GM19372 (cell line): ENCODE data around the gene MUSK.
"Not testable (repeated sequence)": the region's sequence is repeated elsewhere in the genome, so short reads cannot be mapped to it uniquely, and the experiment has no call there.

Source experiments
- ATAC-seq: cut with Tn5 transposase; IDR thresholded peaks from one replicate; pipeline ENCODE4 v1.9.1; 2021; ENCODE audit warnings: mild to moderate bottlenecking, low read depth, moderate library complexity; ENCODE audit not compliant: unreplicated experiment

The MUSK gene

DNA sequence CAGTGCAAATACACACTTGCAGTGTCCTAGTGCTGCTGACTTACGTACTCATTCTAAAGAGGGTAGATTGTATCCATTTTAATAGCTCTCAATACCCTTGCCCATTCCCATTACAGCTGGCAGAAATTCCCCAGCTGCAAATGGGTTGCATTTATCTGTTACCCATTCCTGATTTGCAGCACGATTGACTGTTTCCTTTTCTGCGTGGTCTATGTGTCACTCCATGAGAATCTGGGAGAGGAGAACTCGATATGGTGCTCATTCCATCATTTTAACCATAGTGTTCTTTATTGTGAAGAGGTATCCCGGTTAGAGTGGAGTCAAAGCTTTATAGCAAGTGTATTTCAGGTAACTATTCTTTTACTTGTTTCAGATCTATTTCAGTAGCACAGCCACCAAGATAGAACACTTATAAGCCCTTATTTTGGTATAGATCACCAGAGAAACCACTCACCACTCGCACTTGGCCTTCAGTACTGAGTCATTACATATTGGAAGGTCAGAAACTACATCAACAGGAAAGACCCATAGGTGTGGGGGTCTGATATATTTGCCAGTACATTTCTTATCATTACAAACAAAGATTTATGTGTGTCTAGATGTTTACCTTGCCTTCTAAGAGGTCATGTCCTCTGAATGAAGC is 139.5 kb downstream of the MUSK start:
- peak; percentile 42 for ATAC-seq

DNA sequence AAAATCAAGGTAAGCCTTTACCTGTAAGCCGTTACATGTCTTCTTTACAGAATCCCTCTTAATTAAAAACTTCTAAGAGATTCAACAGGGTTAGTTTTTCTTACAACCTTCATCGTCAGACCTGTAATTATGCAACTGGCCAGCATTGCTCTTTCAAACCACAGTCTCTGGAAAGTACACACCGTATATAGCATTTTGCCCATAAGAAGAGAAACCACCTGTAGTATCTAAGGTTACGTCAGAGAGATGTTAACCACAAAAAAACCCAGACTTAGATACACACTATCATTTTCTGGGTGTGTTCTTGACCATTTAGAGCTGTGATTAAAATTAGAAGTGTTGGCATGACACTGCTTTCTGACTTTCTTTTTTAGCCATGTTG is 140.0 kb downstream of the MUSK start:
- ATAC-seq = peak; percentile 95

- ATAC-seq = peak; percentile 34
These were observed 140.5 kb downstream of the MUSK start for GRCh38 chr9:110809038-110809595.

- no peak for ATAC-seq
These were observed 141.8 kb downstream of the MUSK start for GRCh38 chr9:110810262-110810976.

DNA sequence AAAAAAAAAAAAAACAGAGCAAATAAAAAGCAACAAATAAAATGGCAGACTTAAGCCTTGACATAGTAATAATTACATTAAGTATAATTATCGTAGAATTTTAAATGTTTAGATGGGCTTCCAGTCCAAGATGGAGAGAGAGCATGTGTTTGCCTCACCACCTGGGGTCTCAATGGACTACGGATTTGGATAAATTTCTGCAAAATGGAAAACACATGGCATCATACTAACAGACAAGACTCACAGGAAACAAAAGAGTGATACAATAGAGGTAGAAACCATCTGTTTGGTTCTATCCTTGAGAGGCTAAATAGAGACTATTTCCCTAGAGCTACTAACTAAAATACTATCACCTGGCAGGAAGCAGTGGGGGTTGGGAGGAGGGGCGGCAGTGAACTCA is 144.3 kb downstream of the MUSK start:
- ATAC-seq = no peak

DNA sequence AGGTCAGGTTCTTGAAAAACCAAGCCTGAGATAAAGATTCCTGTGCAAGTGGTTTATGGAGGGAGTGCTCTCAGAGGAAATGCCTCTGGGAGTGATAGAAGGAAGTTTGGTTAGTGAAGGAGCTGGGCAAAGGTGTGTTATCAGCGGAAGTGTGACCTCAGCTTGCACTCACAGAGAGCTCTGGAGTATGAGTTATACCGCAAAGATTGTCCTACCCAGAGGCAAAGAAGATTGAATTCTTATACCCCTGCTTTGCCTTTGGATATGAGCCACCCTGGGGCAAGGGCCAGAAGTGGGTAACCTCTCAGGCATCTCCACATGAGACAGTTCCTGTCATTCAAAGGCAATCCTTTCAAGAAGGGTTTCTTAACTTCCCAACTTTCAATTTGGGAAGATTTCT is 145.6 kb downstream of the MUSK start:
- ATAC-seq = no peak

- no peak for ATAC-seq
These were observed 146.8 kb downstream of the MUSK start for GRCh38 chr9:110815361-110815760.

DNA sequence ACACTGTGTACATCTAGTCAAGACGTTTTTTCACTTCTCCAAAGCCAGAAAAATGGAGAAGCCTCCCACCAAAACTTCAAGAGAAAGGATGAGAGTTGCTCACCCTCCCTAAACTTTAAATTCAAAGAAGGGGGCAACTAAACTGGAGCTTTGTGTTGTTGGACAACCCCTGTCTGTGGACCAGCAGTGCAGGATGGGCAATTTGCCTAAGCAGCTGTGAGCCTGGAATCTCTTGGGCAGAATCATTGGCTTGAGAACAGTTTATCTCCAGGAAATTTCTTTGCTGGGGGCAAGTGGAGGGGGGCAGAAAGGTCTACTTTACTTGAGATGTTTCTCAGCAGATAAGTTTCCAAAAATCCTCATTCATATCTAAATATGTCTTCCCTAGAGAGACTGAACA is 151.8 kb downstream of the MUSK start:
- ATAC-seq = no peak

- ATAC-seq = peak; percentile 96
These were observed 152.5 kb downstream of the MUSK start for GRCh38 chr9:110821064-110821463.

- not testable (repeated sequence) for ATAC-seq
These were observed 156.5 kb downstream of the MUSK start for GRCh38 chr9:110825129-110825528.

DNA sequence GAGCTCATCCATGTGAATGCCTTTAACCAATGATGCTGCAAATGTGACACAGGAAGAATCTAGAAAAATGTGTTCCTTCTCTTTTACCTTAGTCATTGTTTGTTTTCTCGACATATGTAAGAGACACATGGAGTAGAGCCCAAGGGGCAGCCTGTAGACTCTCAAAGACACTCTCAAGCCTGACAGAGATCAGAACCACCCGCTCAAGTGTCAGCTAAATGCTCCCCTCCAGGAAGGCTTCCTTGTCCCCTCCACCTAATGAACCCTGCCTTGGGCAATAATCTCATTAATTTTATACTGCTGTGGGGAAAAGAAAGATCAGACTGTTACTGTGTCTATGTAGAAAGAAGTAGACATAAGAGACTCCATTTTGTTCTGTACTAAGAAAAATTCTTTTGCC is 157.4 kb downstream of the MUSK start:
- ATAC-seq = no peak

DNA sequence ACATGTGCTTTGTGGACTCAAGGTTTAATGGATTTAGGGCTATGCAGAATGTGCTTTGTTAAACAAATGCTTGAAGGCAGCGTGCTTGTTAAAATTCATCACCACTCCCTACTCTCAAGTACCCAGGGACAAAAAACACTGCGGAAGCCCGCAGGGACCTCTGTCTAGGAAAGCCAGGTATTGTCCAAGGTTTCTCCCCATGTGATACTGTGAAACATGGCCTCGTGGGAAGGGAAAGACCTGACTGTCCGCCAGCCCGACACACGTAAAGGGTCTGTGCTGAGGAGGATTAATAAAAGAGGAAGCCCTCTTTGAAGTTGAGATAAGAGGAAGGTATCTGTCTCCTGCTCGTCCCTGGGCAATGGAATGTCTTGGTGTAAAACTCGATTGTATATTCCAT is 157.8 kb downstream of the MUSK start:
- not testable (repeated sequence) for ATAC-seq

GRCh38 chr9:110828264-110828663 is 159.7 kb downstream of the MUSK start:
- ATAC-seq = no peak

DNA sequence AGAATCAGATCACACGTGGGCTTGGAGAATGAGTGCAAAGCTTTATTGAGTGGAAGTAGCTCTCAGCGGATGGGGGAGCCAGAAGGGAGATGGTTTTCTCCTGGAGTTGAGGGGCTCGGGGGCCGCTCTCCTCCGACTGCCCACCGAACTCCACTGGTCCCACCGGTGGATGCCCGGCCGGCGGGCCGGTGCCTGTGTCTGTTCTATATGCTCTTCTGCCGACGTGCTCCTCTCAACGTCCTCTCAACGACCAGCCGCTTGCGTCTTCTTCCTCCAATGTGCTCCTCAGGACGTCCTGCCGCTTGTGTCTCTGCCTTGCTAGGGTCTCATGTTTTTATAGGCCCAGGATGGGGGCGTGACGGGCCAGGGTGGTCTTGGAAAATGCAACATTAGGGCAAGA is 161.9 kb downstream of the MUSK start:
- no peak for ATAC-seq

DNA sequence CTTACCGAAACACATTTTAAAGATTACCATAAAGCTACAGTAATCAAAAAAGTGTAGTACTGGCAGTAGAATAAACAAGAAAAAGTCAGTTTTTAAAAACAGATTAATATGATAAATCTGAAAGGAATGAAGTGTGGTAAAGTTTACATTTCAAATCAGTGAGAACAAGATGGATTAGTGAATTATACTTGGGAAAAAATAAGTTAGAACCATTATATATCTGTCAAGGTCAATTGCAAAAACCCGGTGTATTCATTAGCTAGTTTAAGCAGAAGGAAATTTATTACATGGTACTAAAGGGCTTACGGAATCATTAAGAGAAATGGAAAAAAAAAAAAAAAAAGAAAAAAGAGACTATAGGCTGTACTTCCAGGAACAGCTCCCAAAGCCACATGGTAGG is 164.3 kb downstream of the MUSK start:
- ATAC-seq = no peak

DNA sequence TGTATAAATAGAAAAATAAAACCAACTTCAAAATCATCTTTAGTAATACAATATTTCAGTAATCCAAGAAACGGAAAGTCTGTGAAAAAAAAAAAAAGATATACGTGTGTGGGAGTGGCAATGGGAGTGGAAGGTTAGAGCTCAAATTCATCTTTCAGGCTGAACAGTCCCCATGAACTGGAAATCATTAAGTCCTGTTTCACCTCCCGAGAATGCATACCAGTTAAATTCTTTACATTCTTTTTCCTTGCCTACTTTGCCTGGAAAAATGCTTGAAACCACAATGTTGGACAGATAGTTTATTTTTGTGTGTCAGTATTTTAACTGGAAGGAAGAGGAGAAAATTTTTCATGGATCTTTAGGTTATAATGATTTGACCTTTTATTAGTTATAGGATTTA is 166.8 kb downstream of the MUSK start:
- no peak for ATAC-seq

- no peak for ATAC-seq
These were observed 167.3 kb downstream of the MUSK start for GRCh38 chr9:110835859-110836271.

DNA sequence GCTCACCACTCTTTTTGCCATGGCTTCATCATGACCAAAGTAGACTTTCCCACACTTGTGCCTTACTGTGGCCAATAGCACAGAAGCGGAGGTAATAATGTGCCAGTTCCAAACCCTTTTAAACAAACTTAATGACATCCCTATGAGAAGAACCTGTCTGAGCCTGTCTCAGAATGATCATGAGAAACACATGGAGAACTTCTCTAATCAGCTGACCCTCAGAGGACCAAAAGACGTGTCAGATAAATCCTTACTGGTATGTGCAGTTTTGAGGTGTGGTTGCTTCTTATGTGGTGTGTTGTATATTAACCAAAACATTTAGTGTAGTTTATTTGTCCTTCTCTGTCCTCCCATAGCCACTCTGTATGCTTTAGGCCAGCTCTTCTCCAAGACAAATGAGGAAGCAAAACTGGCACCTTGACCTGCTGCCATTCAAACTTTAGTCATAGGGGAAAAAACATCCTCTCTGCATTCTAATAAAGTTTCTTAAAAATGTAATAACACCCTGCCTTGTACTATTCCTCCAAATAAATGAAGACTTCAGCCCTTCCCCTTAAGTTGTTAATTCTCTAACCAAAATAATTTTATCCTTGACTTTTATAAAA is 168.9 kb downstream of the MUSK start:
- peak; percentile 54 for ATAC-seq

DNA sequence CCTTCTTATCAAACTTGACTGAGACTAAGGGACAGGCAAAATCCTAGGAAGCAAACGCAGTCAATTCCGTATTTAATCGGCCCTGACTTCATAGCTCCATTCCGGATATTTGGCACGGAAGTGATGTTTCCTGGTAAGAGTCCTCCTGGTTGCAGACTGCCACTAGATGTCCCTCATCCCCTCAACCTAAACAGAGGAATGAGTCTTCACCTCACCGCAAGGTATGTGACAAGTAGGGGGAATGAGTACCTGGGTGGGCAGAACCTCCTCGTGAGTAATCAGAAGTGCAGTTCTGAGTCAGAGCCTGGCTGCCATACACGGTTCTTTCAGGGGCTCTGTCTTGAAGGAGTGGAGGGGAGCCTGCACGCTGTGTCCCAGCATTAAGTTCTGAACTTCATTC is 173.6 kb downstream of the MUSK start:
- no peak for ATAC-seq

- no peak for ATAC-seq
These were observed 174.4 kb downstream of the MUSK start for GRCh38 chr9:110842986-110843385.

GRCh38 chr9:110844121-110844520 is 175.5 kb downstream of the MUSK start:
- ATAC-seq = no peak

DNA sequence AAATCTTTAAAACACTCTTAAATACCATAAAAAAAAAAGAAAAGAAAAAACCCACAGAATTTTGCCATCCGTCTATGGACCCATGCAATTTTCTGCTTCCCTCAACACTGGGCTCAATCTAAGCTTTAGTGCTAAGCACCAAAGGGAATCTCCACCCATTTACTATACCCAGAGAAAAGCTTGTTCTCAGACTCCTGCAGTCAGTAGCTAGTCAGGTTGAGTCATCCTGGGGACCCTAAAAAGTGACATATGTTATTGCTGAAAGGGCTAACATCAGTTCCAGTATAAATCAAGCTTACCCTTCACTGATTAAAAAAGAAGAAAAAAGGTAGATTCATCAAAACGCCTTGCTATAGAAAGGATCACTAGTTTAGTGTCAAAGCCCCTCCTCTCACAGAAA is 177.6 kb downstream of the MUSK start:
- ATAC-seq = no peak
